OCI-LY1 (cell line): ENCODE measurements around the gene LACC1.

Experiments used
- H2AFZ ChIP-seq: fragments of 200-600 bp; sonication (generic), shearing (Covaris generic); 2 replicates; pipeline ENCODE4 v1.6.0; 2014; ENCODE audit warnings: antibody characterized with exemption, mild to moderate bottlenecking, low read length
- H3F3A ChIP-seq: fragments of 200-600 bp; sonication (generic), shearing (Covaris generic); 2 replicates; pipeline ENCODE4 v1.6.0; 2014; ENCODE audit warnings: mild to moderate bottlenecking, antibody characterized with exemption, low read length, moderate library complexity; ENCODE audit not compliant: insufficient read depth
- H3K27ac ChIP-seq: fragments of 200-600 bp; sonication (generic); 2 replicates; pipeline ENCODE4 v1.5.1; 2014; ENCODE audit warnings: low read length, mixed run types, mild to moderate bottlenecking, low read depth; ENCODE audit not compliant: poor library complexity, severe bottlenecking
- H3K27me3 ChIP-seq: fragments of 200-600 bp; sonication (generic); 2 replicates; pipeline ENCODE4 v1.6.0; 2014; ENCODE audit warnings: antibody characterized with exemption, mild to moderate bottlenecking, low read length, moderate library complexity; ENCODE audit not compliant: insufficient read depth
- H3K36me3 ChIP-seq: fragments of 200-600 bp; sonication (generic); 2 replicates; pipeline ENCODE4 v1.6.1; 2014; ENCODE audit warnings: mild to moderate bottlenecking, antibody characterized with exemption, low read length, moderate library complexity, mixed read lengths; ENCODE audit not compliant: insufficient read depth
- H3K4me1 ChIP-seq: fragments of 200-600 bp; sonication (generic); 2 replicates; pipeline ENCODE4 v1.5.1; 2014; ENCODE audit warnings: mild to moderate bottlenecking, low read length, moderate library complexity; ENCODE audit not compliant: insufficient read depth, severe bottlenecking
- H3K4me2 ChIP-seq: fragments of 200-600 bp; sonication (generic), shearing (Covaris generic); 2 replicates; pipeline ENCODE4 v1.6.1; 2014; ENCODE audit warnings: low read length
- H3K4me3 ChIP-seq: fragments of 200-600 bp; sonication (generic); 2 replicates; pipeline ENCODE4 v1.5.1; 2014; ENCODE audit warnings: low read length, low read depth, mild to moderate bottlenecking, mixed read lengths; ENCODE audit not compliant: poor library complexity, severe bottlenecking
- H3K79me2 ChIP-seq: fragments of 200-600 bp; shearing (Covaris generic); 2 replicates; pipeline ENCODE4 v1.6.1; 2016; ENCODE audit warnings: mixed run types, low read length, mixed read lengths; ENCODE audit not compliant: insufficient read depth
- H3K9ac ChIP-seq: fragments of 200-600 bp; sonication (generic), shearing (Covaris generic); 2 replicates; pipeline ENCODE4 v1.6.1; 2014; ENCODE audit warnings: mild to moderate bottlenecking, low read length, mixed read lengths
- H3K9me2 ChIP-seq: fragments of 200-600 bp; sonication (generic), shearing (Covaris generic); 2 replicates; pipeline ENCODE4 v1.6.1; 2014; ENCODE audit warnings: low read depth, mild to moderate bottlenecking, low read length, mixed read lengths
- H3K9me3 ChIP-seq: fragments of 200-600 bp; shearing (Covaris generic); 2 replicates; pipeline ENCODE4 v1.6.1; 2014; ENCODE audit warnings: low read length, mixed read lengths
- H4K20me1 ChIP-seq: fragments of 200-600 bp; sonication (generic), shearing (Covaris generic); 2 replicates; pipeline ENCODE4 v1.6.0; 2016; ENCODE audit warnings: mild to moderate bottlenecking, low read length; ENCODE audit not compliant: insufficient read depth
- EZH2 ChIP-seq: fragments of 200-600 bp; sonication (generic), shearing (Covaris generic); IDR thresholded peaks from 2 replicates; pipeline ENCODE4 v1.8.0; 2017; ENCODE audit warnings: borderline replicate concordance, mixed run types, mild to moderate bottlenecking, antibody characterized with exemption, low read length, moderate library complexity, mixed read lengths
- TF ChIP-seq, protein P1 (sequence below): fragments of 200-600 bp; sonication (generic), shearing (Covaris generic); IDR thresholded peaks from 2 replicates; pipeline ENCODE4 v1.5.1; 2017; ENCODE audit warnings: mild to moderate bottlenecking, antibody characterized with exemption, low read length, moderate library complexity, mixed read lengths

Gene LACC1

DNA sequence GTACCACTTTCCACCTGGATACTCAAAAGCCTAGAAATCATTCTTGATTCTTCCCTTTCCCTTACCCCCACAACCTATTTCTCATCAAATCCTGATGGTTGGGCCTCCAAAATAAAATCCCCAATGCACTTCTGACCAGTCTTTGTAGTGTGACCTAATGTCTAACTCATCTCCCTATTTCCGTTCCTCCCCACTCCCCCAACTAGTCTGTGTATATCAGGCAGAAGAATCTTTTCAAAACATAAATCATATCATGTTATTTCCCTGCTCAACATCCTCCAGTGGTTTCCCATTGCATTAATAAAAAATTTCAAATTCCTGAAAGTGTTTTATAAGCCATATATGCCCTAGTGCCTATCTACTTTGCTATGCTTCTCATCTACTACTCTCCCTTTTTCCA, 17.8 kb upstream of the LACC1 start:
- no peak overlapping the region for H3K4me2 ChIP-seq
- no peaks in the 10 kb centered on the region for H3K27me3 ChIP-seq
- no peak overlapping the region for H3K4me3 ChIP-seq
- no peak overlapping the region for H3K27ac ChIP-seq
- no peaks in the 10 kb centered on the region for H4K20me1 ChIP-seq
- TF ChIP-seq EZH2: no peak
- TF ChIP-seq, protein P1, sequence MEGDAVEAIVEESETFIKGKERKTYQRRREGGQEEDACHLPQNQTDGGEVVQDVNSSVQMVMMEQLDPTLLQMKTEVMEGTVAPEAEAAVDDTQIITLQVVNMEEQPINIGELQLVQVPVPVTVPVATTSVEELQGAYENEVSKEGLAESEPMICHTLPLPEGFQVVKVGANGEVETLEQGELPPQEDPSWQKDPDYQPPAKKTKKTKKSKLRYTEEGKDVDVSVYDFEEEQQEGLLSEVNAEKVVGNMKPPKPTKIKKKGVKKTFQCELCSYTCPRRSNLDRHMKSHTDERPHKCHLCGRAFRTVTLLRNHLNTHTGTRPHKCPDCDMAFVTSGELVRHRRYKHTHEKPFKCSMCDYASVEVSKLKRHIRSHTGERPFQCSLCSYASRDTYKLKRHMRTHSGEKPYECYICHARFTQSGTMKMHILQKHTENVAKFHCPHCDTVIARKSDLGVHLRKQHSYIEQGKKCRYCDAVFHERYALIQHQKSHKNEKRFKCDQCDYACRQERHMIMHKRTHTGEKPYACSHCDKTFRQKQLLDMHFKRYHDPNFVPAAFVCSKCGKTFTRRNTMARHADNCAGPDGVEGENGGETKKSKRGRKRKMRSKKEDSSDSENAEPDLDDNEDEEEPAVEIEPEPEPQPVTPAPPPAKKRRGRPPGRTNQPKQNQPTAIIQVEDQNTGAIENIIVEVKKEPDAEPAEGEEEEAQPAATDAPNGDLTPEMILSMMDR: no peak
- H3K79me2 ChIP-seq: no peaks in the 10 kb centered on the region
- H3F3A ChIP-seq: no peaks in the 10 kb centered on the region
- H3K9ac ChIP-seq: no peak overlapping the region
- H3K36me3 ChIP-seq: no peaks in the 10 kb centered on the region
- H2AFZ ChIP-seq: no peak overlapping the region
- H3K9me2 ChIP-seq: no peaks in the 10 kb centered on the region
- no peaks in the 10 kb centered on the region for H3K4me1 ChIP-seq
- H3K9me3 ChIP-seq: no peaks in the 10 kb centered on the region

DNA sequence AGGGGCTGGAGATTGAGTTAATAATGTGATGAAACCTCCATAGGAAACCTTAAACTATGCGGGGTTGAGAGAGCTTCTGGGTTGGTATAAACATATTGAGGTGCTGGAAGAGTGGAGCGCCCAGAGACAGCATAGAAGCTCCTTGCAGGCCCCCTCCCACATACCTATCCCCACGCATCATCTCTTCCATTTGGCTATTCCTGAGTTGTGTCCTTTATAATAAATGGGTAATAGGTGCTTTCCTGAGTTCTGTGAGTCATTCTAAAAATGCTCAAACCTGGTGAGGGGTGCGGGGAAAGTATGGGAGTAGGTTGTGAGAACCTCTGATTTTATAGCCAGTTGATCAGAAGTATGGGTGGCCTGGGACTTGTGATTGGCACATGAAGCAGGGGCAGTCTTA, 14.8 kb upstream of the LACC1 start:
- Histone ChIP-seq H2AFZ (no peak overlapping the region), H3K27ac (no peak overlapping the region), H3K36me3 (no peaks in the 10 kb centered on the region), H3K4me1 (no peaks in the 10 kb centered on the region), H3K27me3 (no peaks in the 10 kb centered on the region), H3K4me3 (no peak overlapping the region), H3F3A (no peaks in the 10 kb centered on the region), H3K9ac (no peak overlapping the region), H4K20me1 (no peaks in the 10 kb centered on the region), H3K79me2 (no peaks in the 10 kb centered on the region), H3K9me3 (no peaks in the 10 kb centered on the region), H3K4me2 (no peak overlapping the region), H3K9me2 (no peaks in the 10 kb centered on the region)
- no peak for TF ChIP-seq EZH2
- TF ChIP-seq, protein P1: no peak

DNA sequence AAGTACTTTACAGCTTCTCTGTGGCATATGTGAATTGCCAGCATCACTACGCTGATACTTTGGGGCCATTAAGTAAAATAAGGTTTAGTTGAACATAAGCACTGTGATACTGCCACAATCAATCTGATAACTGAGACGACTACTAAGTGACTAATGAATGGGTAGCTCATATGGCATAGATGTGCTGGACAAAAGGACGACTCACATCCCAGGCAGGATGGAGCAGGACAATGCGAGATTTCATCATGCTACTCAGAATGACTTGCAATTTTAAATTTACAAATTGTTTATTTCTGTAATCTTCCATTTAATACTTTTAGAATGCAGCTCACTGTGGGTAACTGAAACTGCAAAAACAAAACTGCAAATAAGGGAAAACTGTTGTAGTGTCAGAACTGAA, 13.8 kb upstream of the LACC1 start:
- Histone ChIP-seq H3K27me3 (no peaks in the 10 kb centered on the region), H3K79me2 (no peaks in the 10 kb centered on the region), H3K27ac (no peak overlapping the region), H3K36me3 (no peaks in the 10 kb centered on the region), H3F3A (no peaks in the 10 kb centered on the region), H3K9ac (no peak overlapping the region), H3K4me2 (no peak overlapping the region), H2AFZ (no peak overlapping the region), H4K20me1 (no peaks in the 10 kb centered on the region), H3K4me3 (no peak overlapping the region), H3K4me1 (no peaks in the 10 kb centered on the region), H3K9me3 (no peaks in the 10 kb centered on the region), H3K9me2 (no peaks in the 10 kb centered on the region)
- TF ChIP-seq EZH2: no peak
- TF ChIP-seq, protein P1: no peak
